AG09319 (cell line): Measurements from ENCODE around the gene MAEA.

Experiments
- DNase-seq: peaks from one replicate; pipeline ENCODE4 v3.0.0-alpha.2; 2010; ENCODE audit warnings: low read depth; ENCODE audit errors: extremely low read depth
- TF ChIP-seq, protein P1 (sequence below): IDR thresholded peaks from 2 replicates; pipeline ENCODE4 v1.5.1; 2011; ENCODE audit warnings: low read depth, mild to moderate bottlenecking, inconsistent platforms, low read length, moderate library complexity

The MAEA gene

GRCh38 chr4:1274871-1275270 lies 14.8 kb upstream of the MAEA start:
- TF ChIP-seq, protein P1, sequence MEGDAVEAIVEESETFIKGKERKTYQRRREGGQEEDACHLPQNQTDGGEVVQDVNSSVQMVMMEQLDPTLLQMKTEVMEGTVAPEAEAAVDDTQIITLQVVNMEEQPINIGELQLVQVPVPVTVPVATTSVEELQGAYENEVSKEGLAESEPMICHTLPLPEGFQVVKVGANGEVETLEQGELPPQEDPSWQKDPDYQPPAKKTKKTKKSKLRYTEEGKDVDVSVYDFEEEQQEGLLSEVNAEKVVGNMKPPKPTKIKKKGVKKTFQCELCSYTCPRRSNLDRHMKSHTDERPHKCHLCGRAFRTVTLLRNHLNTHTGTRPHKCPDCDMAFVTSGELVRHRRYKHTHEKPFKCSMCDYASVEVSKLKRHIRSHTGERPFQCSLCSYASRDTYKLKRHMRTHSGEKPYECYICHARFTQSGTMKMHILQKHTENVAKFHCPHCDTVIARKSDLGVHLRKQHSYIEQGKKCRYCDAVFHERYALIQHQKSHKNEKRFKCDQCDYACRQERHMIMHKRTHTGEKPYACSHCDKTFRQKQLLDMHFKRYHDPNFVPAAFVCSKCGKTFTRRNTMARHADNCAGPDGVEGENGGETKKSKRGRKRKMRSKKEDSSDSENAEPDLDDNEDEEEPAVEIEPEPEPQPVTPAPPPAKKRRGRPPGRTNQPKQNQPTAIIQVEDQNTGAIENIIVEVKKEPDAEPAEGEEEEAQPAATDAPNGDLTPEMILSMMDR = no peak
- DNase-seq = no peak

DNA sequence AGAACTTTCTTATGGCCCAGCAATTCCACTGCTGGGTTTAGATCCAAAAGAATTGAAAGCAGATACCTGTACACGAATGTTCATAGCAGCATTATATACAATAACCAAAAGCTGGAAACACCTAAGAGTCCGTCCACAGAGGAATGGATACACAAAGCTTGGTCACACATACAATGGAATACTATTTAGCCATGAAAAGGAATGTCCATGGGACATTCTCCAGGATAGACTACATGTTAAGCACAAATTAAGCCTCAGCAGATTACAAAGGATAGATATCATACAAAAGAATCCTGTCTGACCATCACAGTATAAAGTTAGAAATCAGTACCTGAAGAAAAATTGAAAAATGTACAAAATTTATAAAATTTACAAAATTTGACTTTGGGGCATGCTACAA lies 12.7 kb upstream of the MAEA start:
- TF ChIP-seq, protein P1 = no peak
- DNase-seq = no peak

GRCh38 chr4:1277667-1278665 lies 11.7 kb upstream of the MAEA start:
- no peak for DNase-seq
- TF ChIP-seq, protein P1 = no peak

DNA sequence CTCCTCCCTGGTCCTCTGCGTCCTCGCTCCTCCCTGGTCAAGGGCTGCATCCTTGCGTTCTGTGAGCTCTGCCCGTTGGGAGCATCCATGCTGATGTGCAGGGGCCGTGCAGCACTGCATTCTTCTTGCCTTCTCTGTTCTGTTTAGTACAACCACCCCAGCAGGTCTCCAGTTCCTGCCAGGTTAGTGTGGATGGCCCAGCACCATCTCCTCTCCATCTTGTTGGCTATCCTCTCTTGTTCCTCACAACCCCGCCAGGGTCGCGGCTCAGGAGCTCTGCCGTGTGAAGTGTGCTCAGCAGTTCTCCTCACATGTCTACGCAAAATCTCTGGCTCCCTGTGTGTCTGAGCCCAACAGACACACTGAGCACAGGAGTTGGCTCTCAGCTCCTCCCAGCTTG lies 10.4 kb upstream of the MAEA start:
- DNase-seq = no peak
- TF ChIP-seq, protein P1 = no peak

GRCh38 chr4:1283711-1284110 lies 6.0 kb upstream of the MAEA start:
- TF ChIP-seq, protein P1 = no peak
- no peak for DNase-seq

DNA sequence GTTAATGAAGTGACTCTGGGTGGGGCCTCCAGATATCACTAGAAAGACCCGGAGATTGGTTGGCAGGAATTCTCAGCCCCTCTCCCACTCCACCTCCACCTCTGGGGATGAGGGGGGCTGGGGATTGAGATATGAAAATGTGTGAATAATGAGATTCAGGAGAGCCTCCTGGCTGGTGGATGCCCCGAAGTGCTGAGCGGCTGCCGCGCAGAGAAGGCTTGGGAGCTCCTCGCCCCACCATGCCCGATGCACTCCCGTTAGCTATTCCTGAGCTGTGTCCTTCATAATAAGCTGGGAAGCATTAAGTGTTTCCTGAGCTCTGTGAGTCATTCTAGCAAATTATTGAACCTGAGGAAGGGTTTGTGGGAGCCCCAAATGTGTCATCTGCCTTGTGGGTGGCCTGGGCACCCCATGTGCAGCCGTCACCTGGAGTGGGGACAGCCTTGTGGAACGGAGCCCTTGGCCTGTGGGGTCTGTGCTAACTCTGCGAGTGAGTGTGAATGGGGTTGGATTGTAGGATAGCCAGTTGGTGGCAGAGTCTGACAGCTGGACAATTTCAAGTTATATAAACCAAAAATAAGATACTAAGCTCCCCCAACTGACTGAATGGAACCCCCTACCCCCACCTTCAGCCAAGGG lies 4.4 kb upstream of the MAEA start:
- TF ChIP-seq, protein P1 = no peak
- DNase-seq = no peak
